Panc1 (cell line): ENCODE data around the gene SEMA7A. TPM values are rescaled to one million over a fixed set of nuclear protein-coding genes. Genes with fewer than 3 reads are reported as not detected.

Experiments
- ATAC-seq: fragments of 200-7000 bp; cut with Tn5 transposase; 2 replicates; pipeline ENCODE4 v1.9.1; 2020; ENCODE audit warnings: mild to moderate bottlenecking, moderate library complexity
- BruUV-seq: library from RNA; stranded (reverse); fragments of 400-500 nt; replicated peaks from 2 replicates; lab custom pipeline; 2021; lab: Mats Ljungman, UMichigan
- CTCF ChIA-PET: fragments of 300-600 bp; sonication (Branson Sonifier 250); formaldehyde crosslinking; loops from one replicate; lab custom pipeline; 2022; ENCODE audit warnings: antibody characterized with exemption; lab: Charles Lee
- POLR2A ChIA-PET: fragments of 300-600 bp; sonication (Branson Sonifier 250); formaldehyde crosslinking; loops from one replicate; lab custom pipeline; 2022; ENCODE audit warnings: antibody characterized with exemption; lab: Charles Lee
- DNase-seq: peaks from one replicate; pipeline ENCODE4 v3.0.0-alpha.2; 2010; ENCODE audit warnings: low read depth, low spot score
- H3K27ac ChIP-seq: 2 replicates; pipeline ENCODE4 v1.5.1; 2011; ENCODE audit warnings: mild to moderate bottlenecking, low read length, inconsistent platforms
- H3K27me3 ChIP-seq: fragments of 200-500 bp; sonication (Bioruptor generic); 2 replicates; pipeline ENCODE4 v1.6.0; 2014; ENCODE audit warnings: low read length, inconsistent platforms; ENCODE audit not compliant: control insufficient read depth, insufficient read depth
- H3K36me3 ChIP-seq: fragments of 200-500 bp; sonication (Bioruptor generic); 2 replicates; pipeline ENCODE4 v1.5.1; 2014; ENCODE audit warnings: inconsistent platforms, mild to moderate bottlenecking, low read length, moderate library complexity; ENCODE audit not compliant: control insufficient read depth, insufficient read depth
- H3K4me1 ChIP-seq: 2 replicates; pipeline ENCODE4 v1.5.1; 2011; ENCODE audit warnings: inconsistent platforms, mild to moderate bottlenecking, low read length, moderate library complexity; ENCODE audit not compliant: control insufficient read depth, insufficient read depth
- H3K4me3 ChIP-seq, 2 experiments: 2 replicates each; pipeline ENCODE4 v1.5.1; 2011 to 2012; ENCODE audit warnings: low read depth in 2 of 2, low read length in 2 of 2, mild to moderate bottlenecking in 2 of 2, inconsistent platforms in 1 of 2, moderate library complexity in 1 of 2
- H3K9me3 ChIP-seq: fragments of 200-500 bp; sonication (Bioruptor generic); 2 replicates; pipeline ENCODE4 v1.5.1; 2014; ENCODE audit warnings: low read depth, mild to moderate bottlenecking, inconsistent platforms, low read length, moderate library complexity; ENCODE audit not compliant: control insufficient read depth, insufficient read depth
- POLR2AphosphoS5 ChIP-seq: IDR thresholded peaks from 2 replicates; pipeline ENCODE4 v1.6.1; 2012; ENCODE audit warnings: mild to moderate bottlenecking, low read depth, low read length, moderate library complexity
- SIN3A ChIP-seq: IDR thresholded peaks from 2 replicates; pipeline ENCODE4 v1.6.1; 2012; ENCODE audit warnings: low read depth, mild to moderate bottlenecking, low read length, moderate library complexity, borderline replicate concordance; ENCODE audit not compliant: insufficient read depth
- TCF7L2 ChIP-seq: IDR thresholded peaks from 2 replicates; pipeline ENCODE4 v1.6.1; 2011; ENCODE audit warnings: mild to moderate bottlenecking, low read depth, low read length, inconsistent platforms
- in situ Hi-C: cut with HindIII; loops from 2 replicates; pipeline ENCODE4 v1.10.0; 2016; ENCODE audit warnings: low sequenced_read_pairs, low pct_unique_long_range_greater_than_20kb
- intact Hi-C: fragments of 100-400 bp; cut with micrococcal nuclease; formaldehyde crosslinking; loops from one replicate; pipeline ENCODE4 v1.10.0; 2022; ENCODE audit not compliant: unreplicated experiment
- total RNA-seq: library from RNA; stranded (reverse); gene quantifications from one replicate; pipeline ENCODE4 v1.2.1, GENCODE V29; 2021; ENCODE audit not compliant: unreplicated experiment
- TF ChIP-seq, protein P1 (sequence below): fragments of 450-650 bp; IDR thresholded peaks from 2 replicates; pipeline ENCODE4 v1.5.1; 2017; ENCODE audit warnings: mild to moderate bottlenecking
- TF ChIP-seq, protein P2 (sequence below), 2 experiments: IDR thresholded peaks; 2 replicates each; pipeline ENCODE4 v1.6.1; 2011 to 2012; ENCODE audit warnings: low read depth in 2 of 2, control low read depth in 1 of 2, low read length in 1 of 2, mild to moderate bottlenecking in 1 of 2, moderate library complexity in 1 of 2; ENCODE audit not compliant: insufficient read depth in 1 of 2

Gene SEMA7A
- total RNA-seq, 1 experiment from 2014 or later = 11.2 TPM

DNA sequence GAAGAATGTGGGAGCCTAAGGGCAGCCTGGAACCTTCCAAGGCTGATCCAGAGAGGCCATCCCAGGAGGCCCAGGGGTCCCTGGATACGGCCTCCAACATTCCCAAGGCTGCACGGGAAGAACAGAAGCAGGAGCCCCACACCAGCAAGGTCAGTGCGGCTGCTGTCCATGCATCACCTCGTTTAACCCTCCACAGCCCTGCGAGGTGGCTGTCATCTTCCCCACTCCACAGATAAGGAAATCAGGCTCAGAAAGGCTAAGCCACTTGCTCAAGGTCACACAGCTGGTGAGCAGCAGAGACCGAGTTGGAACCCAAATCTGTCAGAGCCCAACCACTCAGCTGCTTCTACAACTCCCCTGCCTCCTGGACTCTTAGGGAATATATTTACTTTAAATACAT is 21.6 kb downstream of the SEMA7A start:
- ATAC-seq = no peak
- Histone ChIP-seq H3K27me3 (no peaks in the 10 kb centered on the region), H3K36me3 (no peaks in the 10 kb centered on the region), H3K9me3 (no peaks in the 10 kb centered on the region), H3K4me1 (peaks cover 12% of the 10 kb centered on the region), H3K27ac (no peak overlapping the region), H3K4me3 (no peak overlapping the region)
- ChIA-PET CTCF (no interaction called here), POLR2A (no interaction called here)
- TF ChIP-seq, protein P1, sequence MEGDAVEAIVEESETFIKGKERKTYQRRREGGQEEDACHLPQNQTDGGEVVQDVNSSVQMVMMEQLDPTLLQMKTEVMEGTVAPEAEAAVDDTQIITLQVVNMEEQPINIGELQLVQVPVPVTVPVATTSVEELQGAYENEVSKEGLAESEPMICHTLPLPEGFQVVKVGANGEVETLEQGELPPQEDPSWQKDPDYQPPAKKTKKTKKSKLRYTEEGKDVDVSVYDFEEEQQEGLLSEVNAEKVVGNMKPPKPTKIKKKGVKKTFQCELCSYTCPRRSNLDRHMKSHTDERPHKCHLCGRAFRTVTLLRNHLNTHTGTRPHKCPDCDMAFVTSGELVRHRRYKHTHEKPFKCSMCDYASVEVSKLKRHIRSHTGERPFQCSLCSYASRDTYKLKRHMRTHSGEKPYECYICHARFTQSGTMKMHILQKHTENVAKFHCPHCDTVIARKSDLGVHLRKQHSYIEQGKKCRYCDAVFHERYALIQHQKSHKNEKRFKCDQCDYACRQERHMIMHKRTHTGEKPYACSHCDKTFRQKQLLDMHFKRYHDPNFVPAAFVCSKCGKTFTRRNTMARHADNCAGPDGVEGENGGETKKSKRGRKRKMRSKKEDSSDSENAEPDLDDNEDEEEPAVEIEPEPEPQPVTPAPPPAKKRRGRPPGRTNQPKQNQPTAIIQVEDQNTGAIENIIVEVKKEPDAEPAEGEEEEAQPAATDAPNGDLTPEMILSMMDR = no peak
- TF ChIP-seq, protein P2, sequence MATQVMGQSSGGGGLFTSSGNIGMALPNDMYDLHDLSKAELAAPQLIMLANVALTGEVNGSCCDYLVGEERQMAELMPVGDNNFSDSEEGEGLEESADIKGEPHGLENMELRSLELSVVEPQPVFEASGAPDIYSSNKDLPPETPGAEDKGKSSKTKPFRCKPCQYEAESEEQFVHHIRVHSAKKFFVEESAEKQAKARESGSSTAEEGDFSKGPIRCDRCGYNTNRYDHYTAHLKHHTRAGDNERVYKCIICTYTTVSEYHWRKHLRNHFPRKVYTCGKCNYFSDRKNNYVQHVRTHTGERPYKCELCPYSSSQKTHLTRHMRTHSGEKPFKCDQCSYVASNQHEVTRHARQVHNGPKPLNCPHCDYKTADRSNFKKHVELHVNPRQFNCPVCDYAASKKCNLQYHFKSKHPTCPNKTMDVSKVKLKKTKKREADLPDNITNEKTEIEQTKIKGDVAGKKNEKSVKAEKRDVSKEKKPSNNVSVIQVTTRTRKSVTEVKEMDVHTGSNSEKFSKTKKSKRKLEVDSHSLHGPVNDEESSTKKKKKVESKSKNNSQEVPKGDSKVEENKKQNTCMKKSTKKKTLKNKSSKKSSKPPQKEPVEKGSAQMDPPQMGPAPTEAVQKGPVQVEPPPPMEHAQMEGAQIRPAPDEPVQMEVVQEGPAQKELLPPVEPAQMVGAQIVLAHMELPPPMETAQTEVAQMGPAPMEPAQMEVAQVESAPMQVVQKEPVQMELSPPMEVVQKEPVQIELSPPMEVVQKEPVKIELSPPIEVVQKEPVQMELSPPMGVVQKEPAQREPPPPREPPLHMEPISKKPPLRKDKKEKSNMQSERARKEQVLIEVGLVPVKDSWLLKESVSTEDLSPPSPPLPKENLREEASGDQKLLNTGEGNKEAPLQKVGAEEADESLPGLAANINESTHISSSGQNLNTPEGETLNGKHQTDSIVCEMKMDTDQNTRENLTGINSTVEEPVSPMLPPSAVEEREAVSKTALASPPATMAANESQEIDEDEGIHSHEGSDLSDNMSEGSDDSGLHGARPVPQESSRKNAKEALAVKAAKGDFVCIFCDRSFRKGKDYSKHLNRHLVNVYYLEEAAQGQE (IDR thresholded peaks at IDR 0.05; ENCODE audit: insufficient read depth in 1 of 2, low read depth in 2 of 2, low read length in 1 of 2) = no peak
- TF ChIP-seq TCF7L2 (no peak), SIN3A (no peak), POLR2AphosphoS5 (no peak)
- DNase-seq = no peak
- in situ Hi-C loops (no loop called here), intact Hi-C loops (no loop called here)
- BruUV-seq = no TSS peak

GRCh38 chr15:74411686-74412085 is 22.1 kb downstream of the SEMA7A start:
- intact Hi-C loops = no loop called here
- no TSS peak for BruUV-seq
- H3K4me1 ChIP-seq = peaks cover 17% of the 10 kb centered on the region
- TF ChIP-seq POLR2AphosphoS5 (no peak), TCF7L2 (no peak), SIN3A (no peak)
- TF ChIP-seq, protein P2 (IDR thresholded peaks at IDR 0.05; ENCODE audit: insufficient read depth in 1 of 2, low read depth in 2 of 2, low read length in 1 of 2) = no peak
- TF ChIP-seq, protein P1 = no peak
- H3K9me3 ChIP-seq = no peaks in the 10 kb centered on the region
- ChIA-PET CTCF (interaction anchor here (0.6 kb wide), 1 partner anchor 436 kb away, joined by 3 read pairs; no protein-coding TSS in a partner anchor), POLR2A (no interaction called here)
- in situ Hi-C loops = no loop called here
- no peaks in the 10 kb centered on the region for H3K36me3 ChIP-seq
- no peaks in the 10 kb centered on the region for H3K27me3 ChIP-seq
- H3K27ac ChIP-seq = no peak overlapping the region
- DNase-seq = no peak
- ATAC-seq = no peak
- no peak overlapping the region for H3K4me3 ChIP-seq
